PFSK-1 (cell line): ENCODE measurements around the gene MAP1LC3A.

ENCODE experiments used
- POLR2AphosphoS5 ChIP-seq: IDR thresholded peaks from 2 replicates; pipeline ENCODE4 v1.6.1; 2012; ENCODE audit warnings: low read depth, mild to moderate bottlenecking, control low read depth, low read length, moderate library complexity
- REST ChIP-seq, 2 experiments: IDR thresholded peaks; 2 replicates each; pipeline versions ENCODE4 v1.6.1 to v1.8.0; 2011 to 2012; ENCODE audit warnings: low read depth in 2 of 2, low read length in 2 of 2, control low read depth in 1 of 2, inconsistent platforms in 1 of 2, mild to moderate bottlenecking in 1 of 2, moderate library complexity in 1 of 2; ENCODE audit not compliant: insufficient read depth in 1 of 2

GRCh38 chr20:34558320-34559218 lies at the start of gene MAP1LC3A:
- TF ChIP-seq POLR2AphosphoS5 (no peak), REST (IDR thresholded peaks at IDR 0.05; ENCODE audit: insufficient read depth in 1 of 2, low read depth in 2 of 2, low read length in 2 of 2) (no peak)
